ENCODE data around the gene BPGM. TPM values are rescaled to one million over a fixed set of nuclear protein-coding genes. Genes with fewer than 3 reads are reported as not detected.

Gene BPGM
- total RNA-seq, 3 donors from 2014 or later (not counting 1 experiment from before 2014, with no cell fraction given) = 30.0 to 39.1 (median 31.4) TPM

DNA sequence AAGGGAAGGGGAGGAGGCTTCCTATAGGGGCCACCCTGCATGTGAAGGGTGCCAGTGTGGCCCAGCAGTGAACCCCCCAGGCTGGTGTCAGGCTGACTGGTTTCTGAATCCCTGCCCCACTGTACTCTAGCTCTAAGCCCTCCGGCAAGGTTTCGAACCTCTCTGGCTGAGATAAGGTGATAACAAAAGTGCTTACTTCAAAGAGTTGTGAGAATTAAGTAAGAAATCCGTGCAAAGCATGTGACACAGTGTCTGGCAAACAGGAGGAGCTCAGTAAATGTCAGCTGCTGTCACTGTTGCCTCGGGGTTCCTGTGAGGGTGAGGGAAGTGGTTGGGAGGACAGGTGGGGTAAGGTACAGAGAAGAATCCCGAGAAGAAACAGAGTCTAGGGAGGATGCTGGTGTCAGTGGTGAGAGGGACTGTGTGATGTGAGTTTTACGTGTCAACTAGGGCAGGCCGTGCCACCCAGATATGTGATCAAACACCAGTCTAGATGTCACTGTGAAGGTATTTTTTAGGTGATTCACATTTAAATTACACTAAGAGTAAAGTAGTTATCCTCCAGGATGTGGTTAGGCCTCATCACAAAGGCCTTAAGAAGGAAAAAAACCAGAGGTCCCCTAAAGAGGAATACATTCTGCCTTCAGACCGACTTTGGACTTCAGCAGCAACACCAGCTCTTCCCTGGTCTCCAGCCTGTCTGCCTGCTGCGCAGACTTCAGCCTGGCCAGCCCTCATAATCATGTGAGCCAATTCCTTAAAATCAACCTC, 64.4 kb downstream of the BPGM start:
- intact Hi-C loops (cut with micrococcal nuclease) = no loop called here
- H3K36me3 Mint-ChIP-seq = no peaks in the 10 kb centered on the region

DNA sequence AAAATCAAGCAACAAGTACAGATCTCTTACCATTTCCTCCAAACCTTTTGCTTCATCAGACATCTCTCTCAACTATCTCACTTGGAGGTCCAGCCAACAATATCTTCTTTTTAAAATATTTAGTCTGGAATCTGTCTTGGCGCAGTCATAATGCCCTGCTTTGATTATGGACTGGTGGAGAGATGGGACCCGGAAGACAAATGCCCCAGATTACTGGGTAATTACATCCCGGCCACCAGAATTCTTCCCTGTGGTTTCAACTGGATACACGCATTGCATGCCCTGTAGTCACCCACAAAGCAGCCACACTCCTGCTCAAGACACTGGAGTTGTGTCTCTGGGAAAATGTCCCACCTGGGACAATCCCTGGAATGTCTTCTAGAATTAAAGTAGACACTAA, 65.5 kb downstream of the BPGM start:
- no peaks in the 10 kb centered on the region for H3K36me3 Mint-ChIP-seq
- H3K4me1 Mint-ChIP-seq = peaks cover 6 to 9% of the 10 kb centered on the region in 2 donors
- H3K4me3 Mint-ChIP-seq = no peak overlapping the region
- intact Hi-C loops (cut with micrococcal nuclease) = no loop called here
- TF ChIP-seq, protein P1, sequence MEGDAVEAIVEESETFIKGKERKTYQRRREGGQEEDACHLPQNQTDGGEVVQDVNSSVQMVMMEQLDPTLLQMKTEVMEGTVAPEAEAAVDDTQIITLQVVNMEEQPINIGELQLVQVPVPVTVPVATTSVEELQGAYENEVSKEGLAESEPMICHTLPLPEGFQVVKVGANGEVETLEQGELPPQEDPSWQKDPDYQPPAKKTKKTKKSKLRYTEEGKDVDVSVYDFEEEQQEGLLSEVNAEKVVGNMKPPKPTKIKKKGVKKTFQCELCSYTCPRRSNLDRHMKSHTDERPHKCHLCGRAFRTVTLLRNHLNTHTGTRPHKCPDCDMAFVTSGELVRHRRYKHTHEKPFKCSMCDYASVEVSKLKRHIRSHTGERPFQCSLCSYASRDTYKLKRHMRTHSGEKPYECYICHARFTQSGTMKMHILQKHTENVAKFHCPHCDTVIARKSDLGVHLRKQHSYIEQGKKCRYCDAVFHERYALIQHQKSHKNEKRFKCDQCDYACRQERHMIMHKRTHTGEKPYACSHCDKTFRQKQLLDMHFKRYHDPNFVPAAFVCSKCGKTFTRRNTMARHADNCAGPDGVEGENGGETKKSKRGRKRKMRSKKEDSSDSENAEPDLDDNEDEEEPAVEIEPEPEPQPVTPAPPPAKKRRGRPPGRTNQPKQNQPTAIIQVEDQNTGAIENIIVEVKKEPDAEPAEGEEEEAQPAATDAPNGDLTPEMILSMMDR (IDR thresholded peaks at IDR 0.05) = no peak
- Histone ChIP-seq H3K9me3 (ENCODE audit: control insufficient read depth, insufficient read depth, low read length) (no peaks in the 10 kb centered on the region), H3K36me3 (ENCODE audit: control insufficient read depth, insufficient read depth, low read length) (no peaks in the 10 kb centered on the region), H3K27ac (ENCODE audit: low read length) (no peak overlapping the region), H3K4me1 (ENCODE audit: control insufficient read depth, insufficient read depth, low read length) (peaks cover 9% of the 10 kb centered on the region), H3K27me3 (ENCODE audit: control insufficient read depth, insufficient read depth, low read length) (no peaks in the 10 kb centered on the region), H3K4me3 (ENCODE audit: low read length) (no peak overlapping the region)
- WGBS (ENCODE audit: insufficient coverage) = 91% methylated on average over 4 of the region's 4 CpGs
- no peaks in the 10 kb centered on the region for H3K9me3 Mint-ChIP-seq
- no peak overlapping the region for H3K27ac Mint-ChIP-seq
- no peak for ATAC-seq
- peaks cover 0 to 15% of the 10 kb centered on the region in 2 donors for H3K27me3 Mint-ChIP-seq (ENCODE audit: low read depth in 2 of 2)
- DNase-seq = no peak

More for the DNA sequence above, 64.4 kb downstream of the BPGM start:
- TF ChIP-seq, protein P1 (IDR thresholded peaks at IDR 0.05) = no peak
- peaks cover 6 to 9% of the 10 kb centered on the region in 2 donors for H3K4me1 Mint-ChIP-seq
- peaks cover 0 to 15% of the 10 kb centered on the region in 2 donors for H3K27me3 Mint-ChIP-seq (ENCODE audit: low read depth in 2 of 2)
- peak overlapping the region in 1 of 2 donors; percentile 62 for H3K27ac Mint-ChIP-seq
- no peaks in the 10 kb centered on the region for H3K9me3 Mint-ChIP-seq
- DNase-seq = peak in 1 of 2 donors; percentile 85
- 63% methylated on average over 9 of the region's 9 CpGs for WGBS (ENCODE audit: insufficient coverage)
- peak; percentile 40 to 77 (median 52) for ATAC-seq
- H3K4me3 Mint-ChIP-seq = no peak overlapping the region
- H3K27ac ChIP-seq (ENCODE audit: low read length) = no peak overlapping the region
- no peak overlapping the region for H3K4me3 ChIP-seq (ENCODE audit: low read length)
- H3K36me3 ChIP-seq (ENCODE audit: control insufficient read depth, insufficient read depth, low read length) = no peaks in the 10 kb centered on the region
- H3K4me1 ChIP-seq (ENCODE audit: control insufficient read depth, insufficient read depth, low read length) = peaks cover 9% of the 10 kb centered on the region
- no peaks in the 10 kb centered on the region for H3K27me3 ChIP-seq (ENCODE audit: control insufficient read depth, insufficient read depth, low read length)
- no peaks in the 10 kb centered on the region for H3K9me3 ChIP-seq (ENCODE audit: control insufficient read depth, insufficient read depth, low read length)

DNA sequence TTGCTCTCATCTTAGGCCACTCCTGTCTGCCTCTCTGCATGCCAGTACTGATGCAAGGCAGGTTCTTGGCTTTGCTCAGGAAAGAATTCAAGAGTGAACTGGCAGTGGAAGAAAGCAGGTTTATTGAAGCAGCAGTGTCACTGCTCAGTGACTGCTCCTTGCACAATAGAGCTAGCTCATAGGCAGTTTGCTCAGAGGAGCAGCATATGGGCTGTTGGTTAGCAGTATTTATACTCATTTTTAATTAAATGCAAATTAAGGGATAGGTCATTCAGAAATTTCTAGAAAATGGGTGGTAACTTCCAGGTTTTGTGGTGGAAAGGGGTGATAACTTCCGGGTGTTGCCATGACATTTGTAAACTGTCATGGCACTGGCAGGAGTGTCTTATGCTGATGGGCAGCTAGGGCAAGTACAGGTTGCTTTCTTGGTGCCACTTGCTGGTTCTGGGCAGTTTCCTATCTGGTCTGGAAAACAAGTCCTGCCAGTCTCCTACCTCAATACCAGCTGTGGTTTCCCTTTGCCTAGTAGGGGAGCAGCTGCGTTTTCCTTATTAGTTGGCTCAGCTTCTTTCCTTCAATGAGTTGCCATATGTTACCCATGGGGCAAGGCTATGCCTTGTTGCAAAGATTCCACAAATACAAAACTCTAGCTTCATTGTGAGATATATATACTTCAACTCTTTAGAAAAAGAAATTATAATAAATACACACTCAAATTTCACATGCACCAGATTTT, 68.0 kb downstream of the BPGM start:
- TF ChIP-seq, protein P1 (IDR thresholded peaks at IDR 0.05) = no peak
- no peaks in the 10 kb centered on the region for H3K9me3 ChIP-seq (ENCODE audit: control insufficient read depth, insufficient read depth, low read length)
- no peaks in the 10 kb centered on the region for H3K36me3 Mint-ChIP-seq
- H3K4me1 ChIP-seq (ENCODE audit: control insufficient read depth, insufficient read depth, low read length) = peaks cover 9% of the 10 kb centered on the region
- no peak overlapping the region for H3K4me3 ChIP-seq (ENCODE audit: low read length)
- no peak overlapping the region for H3K27ac ChIP-seq (ENCODE audit: low read length)
- ATAC-seq (no peak), DNase-seq (no peak)
- H3K4me1 Mint-ChIP-seq = peaks cover 6 to 9% of the 10 kb centered on the region in 2 donors
- no peaks in the 10 kb centered on the region for H3K9me3 Mint-ChIP-seq
- H3K27ac Mint-ChIP-seq = no peak overlapping the region
- H3K27me3 ChIP-seq (ENCODE audit: control insufficient read depth, insufficient read depth, low read length) = no peaks in the 10 kb centered on the region
- intact Hi-C loops (cut with micrococcal nuclease) = no loop called here
- H3K27me3 Mint-ChIP-seq (ENCODE audit: low read depth in 2 of 2) = peaks cover 5 to 15% of the 10 kb centered on the region in 2 donors
- H3K36me3 ChIP-seq (ENCODE audit: control insufficient read depth, insufficient read depth, low read length) = no peaks in the 10 kb centered on the region
- no peak overlapping the region for H3K4me3 Mint-ChIP-seq
- 88% methylated on average over 2 of the region's 2 CpGs for WGBS (ENCODE audit: insufficient coverage)

All from natural killer cell (primary cell).